RCC 7860 (cell line): ENCODE measurements around the gene KIF3A.

Experiments used
- DNase-seq: peaks from one replicate; pipeline ENCODE4 v3.0.0-alpha.2; 2015; ENCODE audit warnings: low spot score
- FAIRE-seq: peaks from 2 replicates; lab custom pipeline; 2012; peaks lifted over from hg19 to GRCh38; lab: Jason Lieb, UNC

Gene KIF3A

GRCh38 chr5:132679717-132680380, 57.5 kb downstream of the KIF3A start:
- FAIRE-seq (no peak), DNase-seq (no peak)

DNA sequence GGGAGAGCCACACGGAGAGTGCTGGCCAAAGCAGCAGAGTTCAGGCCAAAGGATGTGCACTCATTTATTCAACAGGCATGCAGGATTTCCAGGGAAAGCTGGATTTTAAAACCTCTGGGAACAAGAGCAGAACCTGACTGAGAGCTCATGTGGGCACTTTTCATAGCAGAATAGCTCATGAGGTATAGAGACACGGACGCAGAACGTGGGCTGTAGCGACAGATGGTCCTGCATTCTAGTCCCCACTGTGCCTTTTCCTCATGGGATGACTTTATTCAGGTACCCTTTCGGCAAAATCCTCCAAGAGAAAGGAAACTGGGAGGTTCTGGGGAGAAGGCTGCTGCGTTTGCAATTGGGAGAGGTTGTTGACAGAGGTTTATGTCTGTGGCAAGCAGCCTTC, 58.2 kb downstream of the KIF3A start:
- no peak for FAIRE-seq
- DNase-seq, result no peak

- no peak for DNase-seq
These were observed 58.6 kb downstream of the KIF3A start for GRCh38 chr5:132678735-132679134.

DNA sequence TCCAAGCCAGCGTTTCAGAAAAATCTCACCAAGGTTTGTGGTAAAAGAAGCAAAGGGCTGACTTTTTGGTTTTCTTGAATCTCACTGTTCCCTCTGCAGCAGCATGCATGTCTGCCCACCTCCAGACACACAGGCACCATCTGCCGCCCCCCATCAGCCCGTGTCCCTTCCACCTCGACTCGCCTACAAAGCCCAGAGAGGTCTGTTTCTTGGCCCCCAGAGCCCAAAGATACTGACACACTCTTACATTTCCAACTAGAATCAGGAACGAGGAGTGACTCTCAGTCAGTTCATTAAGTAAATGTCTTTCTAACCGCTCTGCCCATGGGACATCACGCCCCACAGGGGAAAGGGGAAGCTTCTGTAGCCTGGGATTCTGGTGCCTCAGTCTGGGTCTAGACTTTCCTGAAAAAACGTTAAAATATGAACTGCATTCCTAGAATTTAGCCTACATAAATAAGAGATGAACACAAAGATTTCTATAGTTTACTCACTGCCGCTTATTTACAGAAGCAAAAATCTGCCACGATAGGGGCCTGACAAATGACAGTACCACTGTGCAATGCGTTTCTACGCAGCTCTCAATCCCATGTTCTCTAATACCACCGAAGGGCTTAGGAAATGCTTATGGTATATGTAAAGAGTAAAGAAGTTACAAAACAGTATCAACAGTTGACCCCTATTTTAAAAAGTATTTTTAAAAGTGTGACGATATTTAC, 59.5 kb downstream of the KIF3A start:
- FAIRE-seq, result no peak
- no peak for DNase-seq

More at GRCh38 chr5:132678735-132679134, 58.6 kb downstream of the KIF3A start:
- no peak for FAIRE-seq

- peak; percentile 94 for DNase-seq
- FAIRE-seq, result peak; percentile 88
These were observed 60.2 kb downstream of the KIF3A start for GRCh38 chr5:132677191-132677590.

DNA sequence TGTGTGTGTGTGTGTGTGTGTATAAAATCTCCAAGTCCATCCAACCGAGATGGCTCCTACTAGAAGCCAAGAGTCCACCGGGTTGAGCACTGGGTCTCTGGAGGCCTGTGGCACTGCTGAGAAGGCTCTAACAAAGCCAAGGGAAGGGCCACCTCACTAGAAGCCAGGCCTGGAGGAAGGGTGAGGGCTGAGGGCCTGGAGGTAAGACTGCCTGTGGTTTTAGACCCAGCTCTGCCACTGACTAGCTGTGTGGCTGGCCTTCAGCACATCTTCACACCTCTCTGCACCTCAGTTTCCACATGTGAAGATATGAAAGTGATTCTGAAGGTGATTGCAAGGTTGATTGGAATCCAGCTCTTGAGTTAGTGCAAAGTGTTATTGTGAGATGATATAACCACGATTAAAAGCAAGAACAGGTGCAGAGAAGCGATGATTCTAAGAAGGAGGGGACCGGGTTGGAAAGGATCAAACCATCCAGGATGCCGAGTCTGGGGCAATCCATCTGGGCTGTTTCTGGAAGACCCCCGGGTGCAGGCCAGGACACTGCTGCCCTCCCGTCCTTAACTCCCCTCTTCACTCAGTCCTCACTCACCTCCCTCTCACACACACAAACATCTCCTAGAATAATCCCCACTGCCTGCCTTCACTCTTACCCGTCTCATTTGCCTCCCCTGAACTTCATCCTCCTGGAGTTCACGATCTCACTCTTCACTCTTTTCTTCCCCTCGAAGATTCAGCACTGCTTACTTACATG, 61.2 kb downstream of the KIF3A start:
- DNase-seq (no peak), FAIRE-seq (no peak)

- peak; percentile 74 for FAIRE-seq
These were observed 62.5 kb downstream of the KIF3A start for GRCh38 chr5:132674671-132675506.

DNA sequence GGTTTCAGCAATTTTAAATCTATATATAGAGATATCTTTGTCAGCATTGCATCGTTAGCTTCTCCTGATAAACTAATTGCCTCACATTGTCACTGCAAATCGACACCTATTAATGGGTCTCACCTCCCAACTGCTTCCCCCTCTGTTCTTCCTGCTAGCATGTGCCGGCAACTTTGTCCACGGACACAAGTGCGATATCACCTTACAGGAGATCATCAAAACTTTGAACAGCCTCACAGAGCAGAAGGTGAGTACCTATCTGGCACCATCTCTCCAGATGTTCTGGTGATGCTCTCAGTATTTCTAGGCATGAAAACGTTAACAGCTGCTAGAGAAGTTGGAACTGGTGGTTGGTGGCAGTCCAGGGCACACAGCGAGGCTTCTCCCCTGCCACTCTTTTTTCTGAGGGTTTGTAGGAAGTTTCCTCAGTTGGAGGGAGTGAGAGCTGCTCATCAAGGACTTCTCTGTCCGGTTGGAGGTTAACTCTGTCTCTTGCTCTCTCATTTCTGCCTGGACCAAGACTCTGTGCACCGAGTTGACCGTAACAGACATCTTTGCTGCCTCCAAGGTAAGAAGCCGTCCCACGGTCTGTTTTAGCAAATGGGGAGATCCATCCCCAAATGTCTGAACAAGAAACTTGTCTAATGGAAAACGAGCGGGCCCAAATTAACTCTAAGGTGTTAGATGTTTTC, 63.3 kb downstream of the KIF3A start, which contains the start of gene IL4:
TSS of gene IL4 (plus strand) at position 51 of the 692 bp plus-strand sequence. CDS start at position 113, 62 bp downstream.
- DNase-seq, result no peak
- no peak for FAIRE-seq

More at GRCh38 chr5:132674671-132675506, 62.5 kb downstream of the KIF3A start:
- peak; percentile 80 for DNase-seq

DNA sequence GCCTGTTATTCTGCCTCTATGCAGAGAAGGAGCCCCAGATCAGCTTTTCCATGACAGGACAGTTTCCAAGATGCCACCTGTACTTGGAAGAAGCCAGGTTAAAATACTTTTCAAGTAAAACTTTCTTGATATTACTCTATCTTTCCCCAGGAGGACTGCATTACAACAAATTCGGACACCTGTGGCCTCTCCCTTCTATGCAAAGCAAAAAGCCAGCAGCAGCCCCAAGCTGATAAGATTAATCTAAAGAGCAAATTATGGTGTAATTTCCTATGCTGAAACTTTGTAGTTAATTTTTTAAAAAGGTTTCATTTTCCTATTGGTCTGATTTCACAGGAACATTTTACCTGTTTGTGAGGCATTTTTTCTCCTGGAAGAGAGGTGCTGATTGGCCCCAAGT, 63.9 kb downstream of the KIF3A start:
- DNase-seq (no peak), FAIRE-seq (no peak)

DNA sequence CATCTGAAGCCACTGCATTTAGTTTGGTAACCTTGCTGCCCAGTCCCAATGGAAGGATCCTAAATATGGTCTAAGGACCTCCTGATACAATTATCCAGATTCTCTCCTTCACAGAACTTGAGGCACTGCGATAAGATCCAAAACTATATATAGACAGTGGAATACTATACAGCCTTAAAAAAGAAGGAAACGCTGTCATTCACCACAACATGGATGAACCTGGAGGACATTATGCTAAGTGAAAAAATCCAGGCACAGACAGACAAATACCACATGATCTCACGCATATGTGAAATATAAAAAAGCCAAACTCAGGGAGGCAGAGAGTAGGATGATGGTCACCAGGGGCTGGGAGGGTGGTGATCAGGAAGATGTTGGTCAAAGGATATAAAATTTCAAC, 66.3 kb downstream of the KIF3A start:
- FAIRE-seq, result no peak
- no peak for DNase-seq

DNA sequence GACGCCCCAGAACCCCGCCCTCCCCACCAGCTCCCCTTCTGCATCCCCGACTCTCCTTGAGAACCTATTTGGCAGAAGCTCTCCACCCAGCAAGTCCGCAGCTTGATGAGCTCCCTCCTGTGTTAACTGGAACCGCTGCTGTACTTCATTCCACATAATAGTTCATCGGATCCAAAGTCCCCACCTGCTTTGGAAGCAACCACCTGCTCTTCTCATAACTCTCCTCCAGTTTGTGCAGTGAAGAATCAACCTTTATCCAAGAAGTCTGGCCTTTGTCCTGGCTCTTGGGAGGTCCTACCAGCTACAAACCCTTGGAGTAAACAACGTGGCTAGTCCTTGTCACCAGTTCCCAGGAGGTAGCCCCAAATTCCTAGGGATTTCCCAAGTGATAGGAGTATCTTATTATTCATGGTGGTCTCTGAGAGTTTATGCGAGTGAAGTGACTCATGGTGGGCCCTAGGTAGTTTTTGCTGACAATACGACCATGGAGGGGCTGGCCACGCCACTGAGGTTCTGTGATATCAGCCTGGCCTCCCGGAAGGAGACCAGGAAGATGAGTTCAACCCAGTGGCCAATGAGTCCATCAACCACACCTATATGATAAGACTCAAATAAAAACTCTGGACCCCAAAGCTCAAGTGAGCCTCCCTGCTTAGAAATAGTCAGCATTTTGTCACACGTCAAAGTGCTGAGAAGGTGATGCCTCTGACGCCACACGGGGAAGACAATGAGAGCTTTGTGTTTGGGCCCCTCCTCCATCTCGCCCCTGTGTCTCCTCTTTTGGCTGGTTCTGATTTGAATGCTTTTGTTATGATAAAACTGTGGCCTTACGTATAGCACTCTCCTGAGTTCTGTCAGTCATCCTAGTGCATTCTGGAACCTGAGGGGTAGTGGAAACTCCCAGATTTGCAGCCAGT, 67.1 kb downstream of the KIF3A start:
- no peak for FAIRE-seq
- no peak for DNase-seq

DNA sequence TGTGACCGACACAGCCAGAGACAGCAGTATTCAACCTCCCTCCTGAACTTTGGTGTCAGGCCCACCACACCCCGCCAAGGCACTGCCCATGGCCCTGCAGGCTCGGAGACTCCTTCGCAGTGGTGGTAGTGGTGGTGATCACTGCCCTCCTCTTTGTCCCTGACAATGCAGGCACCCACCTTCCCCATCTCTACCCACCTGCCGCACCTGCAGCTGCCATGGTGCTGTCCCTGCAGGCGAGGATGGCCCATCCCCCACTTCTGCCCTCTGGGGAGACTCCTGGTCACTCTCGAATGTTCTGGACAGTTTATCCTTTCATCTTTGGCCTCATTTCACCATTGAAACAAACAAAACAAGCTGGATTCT, 67.9 kb downstream of the KIF3A start:
- FAIRE-seq (no peak), DNase-seq (no peak)

DNA sequence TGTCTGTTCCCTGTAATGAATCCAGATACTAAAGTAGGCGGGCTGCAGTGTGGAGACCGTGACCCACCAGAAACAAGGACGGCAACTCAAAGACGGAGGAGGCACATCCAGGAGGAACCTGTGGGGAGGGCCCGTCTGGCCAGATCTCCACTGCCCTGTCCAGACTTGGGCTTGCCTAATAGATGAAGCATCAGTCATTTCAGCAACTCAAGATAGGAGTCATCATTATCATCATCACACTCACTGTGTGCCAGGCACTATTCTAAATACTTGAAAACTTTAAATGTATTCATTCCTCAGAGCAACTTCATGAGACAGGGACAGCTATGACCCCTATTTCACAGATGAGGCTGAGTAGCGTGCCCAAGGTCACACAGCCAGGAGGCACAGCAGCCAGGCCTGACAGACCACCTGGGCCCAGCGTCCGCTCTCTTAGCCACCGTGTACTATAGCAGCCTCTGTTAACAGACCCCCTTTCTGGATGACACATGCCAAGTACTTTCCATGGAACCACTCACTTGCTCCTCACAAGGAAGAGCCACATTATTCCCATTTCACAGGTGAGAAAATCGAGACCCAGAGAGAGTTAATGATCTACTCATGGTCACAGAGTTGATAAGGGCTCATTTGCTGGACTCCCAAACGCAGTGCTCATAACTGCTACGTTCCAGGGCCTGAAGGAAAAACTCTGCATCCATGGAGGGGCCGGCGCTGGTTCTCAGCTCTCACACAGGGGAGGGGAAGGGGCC, 68.5 kb downstream of the KIF3A start:
- FAIRE-seq (no peak), DNase-seq (no peak)

- DNase-seq, result no peak
- no peak for FAIRE-seq
These were observed 69.3 kb downstream of the KIF3A start for GRCh38 chr5:132667761-132668705.

- FAIRE-seq, result no peak
These were observed 70.0 kb downstream of the KIF3A start for GRCh38 chr5:132667309-132667708.

GRCh38 chr5:132666310-132667123, 70.8 kb downstream of the KIF3A start:
- DNase-seq (no peak), FAIRE-seq (no peak)

More at GRCh38 chr5:132667309-132667708, 70.0 kb downstream of the KIF3A start:
- no peak for DNase-seq
